ENCODE measurements around the gene APOC3. TPM values are rescaled to one million over a fixed set of nuclear protein-coding genes. Genes with fewer than 3 reads are reported as not detected.

The APOC3 gene
- total and polyA plus RNA-seq, 2 experiments from 2014 or later = not detected

DNA sequence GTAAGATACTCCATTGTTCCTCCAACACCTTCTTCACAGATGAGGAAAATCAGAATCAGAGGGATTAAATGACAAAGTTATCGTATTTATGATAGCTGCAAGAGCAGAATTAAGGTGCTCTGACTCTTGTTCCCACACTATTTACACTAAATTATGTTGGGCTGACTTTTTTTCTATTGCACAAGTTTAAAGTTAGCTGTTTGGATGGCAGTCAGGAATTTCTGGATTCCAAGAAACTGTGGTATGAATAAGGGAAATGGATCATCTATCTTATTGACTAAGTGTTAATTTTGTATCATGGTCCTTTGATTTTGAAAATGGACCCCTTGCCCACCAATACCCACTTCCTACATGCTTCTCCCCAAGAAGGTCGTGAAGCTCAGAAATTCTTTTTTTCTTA is 27.6 kb downstream of the APOC3 start (continued):
- TF ChIP-seq, protein P1, sequence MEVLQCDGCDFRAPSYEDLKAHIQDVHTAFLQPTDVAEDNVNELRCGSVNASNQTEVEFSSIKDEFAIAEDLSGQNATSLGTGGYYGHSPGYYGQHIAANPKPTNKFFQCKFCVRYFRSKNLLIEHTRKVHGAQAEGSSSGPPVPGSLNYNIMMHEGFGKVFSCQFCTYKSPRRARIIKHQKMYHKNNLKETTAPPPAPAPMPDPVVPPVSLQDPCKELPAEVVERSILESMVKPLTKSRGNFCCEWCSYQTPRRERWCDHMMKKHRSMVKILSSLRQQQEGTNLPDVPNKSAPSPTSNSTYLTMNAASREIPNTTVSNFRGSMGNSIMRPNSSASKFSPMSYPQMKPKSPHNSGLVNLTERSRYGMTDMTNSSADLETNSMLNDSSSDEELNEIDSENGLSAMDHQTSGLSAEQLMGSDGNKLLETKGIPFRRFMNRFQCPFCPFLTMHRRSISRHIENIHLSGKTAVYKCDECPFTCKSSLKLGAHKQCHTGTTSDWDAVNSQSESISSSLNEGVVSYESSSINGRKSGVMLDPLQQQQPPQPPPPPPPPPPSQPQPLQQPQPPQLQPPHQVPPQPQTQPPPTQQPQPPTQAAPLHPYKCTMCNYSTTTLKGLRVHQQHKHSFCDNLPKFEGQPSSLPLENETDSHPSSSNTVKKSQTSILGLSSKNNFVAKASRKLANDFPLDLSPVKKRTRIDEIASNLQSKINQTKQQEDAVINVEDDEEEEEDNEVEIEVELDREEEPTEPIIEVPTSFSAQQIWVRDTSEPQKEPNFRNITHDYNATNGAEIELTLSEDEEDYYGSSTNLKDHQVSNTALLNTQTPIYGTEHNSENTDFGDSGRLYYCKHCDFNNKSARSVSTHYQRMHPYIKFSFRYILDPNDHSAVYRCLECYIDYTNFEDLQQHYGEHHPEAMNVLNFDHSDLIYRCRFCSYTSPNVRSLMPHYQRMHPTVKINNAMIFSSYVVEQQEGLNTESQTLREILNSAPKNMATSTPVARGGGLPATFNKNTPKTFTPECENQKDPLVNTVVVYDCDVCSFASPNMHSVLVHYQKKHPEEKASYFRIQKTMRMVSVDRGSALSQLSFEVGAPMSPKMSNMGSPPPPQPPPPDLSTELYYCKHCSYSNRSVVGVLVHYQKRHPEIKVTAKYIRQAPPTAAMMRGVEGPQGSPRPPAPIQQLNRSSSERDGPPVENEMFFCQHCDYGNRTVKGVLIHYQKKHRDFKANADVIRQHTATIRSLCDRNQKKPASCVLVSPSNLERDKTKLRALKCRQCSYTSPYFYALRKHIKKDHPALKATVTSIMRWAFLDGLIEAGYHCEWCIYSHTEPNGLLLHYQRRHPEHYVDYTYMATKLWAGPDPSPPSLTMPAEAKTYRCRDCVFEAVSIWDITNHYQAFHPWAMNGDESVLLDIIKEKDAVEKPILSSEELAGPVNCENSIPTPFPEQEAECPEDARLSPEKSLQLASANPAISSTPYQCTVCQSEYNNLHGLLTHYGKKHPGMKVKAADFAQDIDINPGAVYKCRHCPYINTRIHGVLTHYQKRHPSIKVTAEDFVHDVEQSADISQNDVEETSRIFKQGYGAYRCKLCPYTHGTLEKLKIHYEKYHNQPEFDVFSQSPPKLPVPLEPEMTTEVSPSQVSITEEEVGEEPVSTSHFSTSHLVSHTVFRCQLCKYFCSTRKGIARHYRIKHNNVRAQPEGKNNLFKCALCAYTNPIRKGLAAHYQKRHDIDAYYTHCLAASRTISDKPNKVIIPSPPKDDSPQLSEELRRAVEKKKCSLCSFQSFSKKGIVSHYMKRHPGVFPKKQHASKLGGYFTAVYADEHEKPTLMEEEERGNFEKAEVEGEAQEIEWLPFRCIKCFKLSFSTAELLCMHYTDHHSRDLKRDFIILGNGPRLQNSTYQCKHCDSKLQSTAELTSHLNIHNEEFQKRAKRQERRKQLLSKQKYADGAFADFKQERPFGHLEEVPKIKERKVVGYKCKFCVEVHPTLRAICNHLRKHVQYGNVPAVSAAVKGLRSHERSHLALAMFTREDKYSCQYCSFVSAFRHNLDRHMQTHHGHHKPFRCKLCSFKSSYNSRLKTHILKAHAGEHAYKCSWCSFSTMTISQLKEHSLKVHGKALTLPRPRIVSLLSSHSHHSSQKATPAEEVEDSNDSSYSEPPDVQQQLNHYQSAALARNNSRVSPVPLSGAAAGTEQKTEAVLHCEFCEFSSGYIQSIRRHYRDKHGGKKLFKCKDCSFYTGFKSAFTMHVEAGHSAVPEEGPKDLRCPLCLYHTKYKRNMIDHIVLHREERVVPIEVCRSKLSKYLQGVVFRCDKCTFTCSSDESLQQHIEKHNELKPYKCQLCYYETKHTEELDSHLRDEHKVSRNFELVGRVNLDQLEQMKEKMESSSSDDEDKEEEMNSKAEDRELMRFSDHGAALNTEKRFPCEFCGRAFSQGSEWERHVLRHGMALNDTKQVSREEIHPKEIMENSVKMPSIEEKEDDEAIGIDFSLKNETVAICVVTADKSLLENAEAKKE (CRISPR knock-in tag; IDR thresholded peaks at IDR 0.05) = no peak
- TF ChIP-seq STAT1 (IDR thresholded peaks at IDR 0.05; ENCODE audit: unreplicated experiment) = no peak
- no peak for TF ChIP-seq EZH2phosphoT487 (IDR thresholded peaks at IDR 0.05; ENCODE audit: unreplicated experiment)
- TF ChIP-seq, protein P2, sequence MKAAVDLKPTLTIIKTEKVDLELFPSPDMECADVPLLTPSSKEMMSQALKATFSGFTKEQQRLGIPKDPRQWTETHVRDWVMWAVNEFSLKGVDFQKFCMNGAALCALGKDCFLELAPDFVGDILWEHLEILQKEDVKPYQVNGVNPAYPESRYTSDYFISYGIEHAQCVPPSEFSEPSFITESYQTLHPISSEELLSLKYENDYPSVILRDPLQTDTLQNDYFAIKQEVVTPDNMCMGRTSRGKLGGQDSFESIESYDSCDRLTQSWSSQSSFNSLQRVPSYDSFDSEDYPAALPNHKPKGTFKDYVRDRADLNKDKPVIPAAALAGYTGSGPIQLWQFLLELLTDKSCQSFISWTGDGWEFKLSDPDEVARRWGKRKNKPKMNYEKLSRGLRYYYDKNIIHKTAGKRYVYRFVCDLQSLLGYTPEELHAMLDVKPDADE (IDR thresholded peaks at IDR 0.05) = no peak
- no peak for TF ChIP-seq ZNF331 (CRISPR knock-in tag; IDR thresholded peaks at IDR 0.05; ENCODE audit: low read depth)

DNA sequence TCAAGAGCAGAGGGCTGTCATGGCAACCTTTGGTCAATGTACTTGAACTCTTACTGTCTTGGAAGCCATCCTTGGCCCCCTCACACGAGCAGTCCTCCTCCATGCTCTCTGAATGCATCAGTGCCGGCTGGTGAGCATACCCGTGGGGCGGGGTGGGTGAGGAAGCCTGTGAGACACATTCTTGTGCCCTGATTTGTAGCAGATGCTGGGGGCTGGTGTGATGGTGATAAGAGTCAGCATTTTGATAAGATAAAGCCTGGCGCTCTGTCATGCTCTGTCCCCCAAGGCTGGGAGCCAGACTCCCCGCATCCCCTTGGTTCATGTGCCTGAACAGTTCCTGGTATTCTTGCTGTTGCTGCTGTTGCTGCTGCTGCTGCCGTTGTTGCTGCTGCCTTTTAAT is 28.2 kb downstream of the APOC3 start:
- H3K36me3 ChIP-seq (ENCODE audit: insufficient read depth) = peaks cover 14% of the 10 kb centered on the region
- no peak overlapping the region for H3K27ac Mint-ChIP-seq
- H3K27me3 Mint-ChIP-seq (ENCODE audit: insufficient read depth, low read depth, poor library complexity) = peaks cover 2% of the 10 kb centered on the region
- TF ChIP-seq ZNF331 (CRISPR knock-in tag; IDR thresholded peaks at IDR 0.05; ENCODE audit: low read depth) (no peak), POLR2AphosphoS5 (IDR thresholded peaks at IDR 0.05; ENCODE audit: low read depth) (no peak)
- TF ChIP-seq, protein P1 (CRISPR knock-in tag; IDR thresholded peaks at IDR 0.05) = no peak

More for the DNA sequence above, 28.2 kb downstream of the APOC3 start:
- H3K4me2 ChIP-seq = no peak overlapping the region
- no peak overlapping the region for H3K27ac ChIP-seq (ENCODE audit: low read depth)
- DNase-seq (ENCODE audit: low spot score) (no peak), ATAC-seq (no peak)
- H3K4me1 ChIP-seq (ENCODE audit: insufficient read depth) = no peaks in the 10 kb centered on the region
- Mint-ChIP-seq H3K4me3 (no peak overlapping the region), H3K4me1 (no peaks in the 10 kb centered on the region), H3K9me3 (no peaks in the 10 kb centered on the region), H3K36me3 (ENCODE audit: low read depth) (peaks cover 20% of the 10 kb centered on the region)
- H3K9me2 ChIP-seq (ENCODE audit: insufficient read depth) = no peaks in the 10 kb centered on the region
- no peak overlapping the region for H2AFZ ChIP-seq
- no peaks in the 10 kb centered on the region for H3K79me2 ChIP-seq (replicated peaks; ENCODE audit: insufficient read depth)
- H4K20me1 ChIP-seq (replicated peaks; ENCODE audit: insufficient read depth) = no peaks in the 10 kb centered on the region
- no peaks in the 10 kb centered on the region for H3K27me3 ChIP-seq (ENCODE audit: insufficient read depth)
- H3F3A ChIP-seq (replicated peaks; ENCODE audit: low read depth) = no peaks in the 10 kb centered on the region
- H3K4me3 ChIP-seq = no peak overlapping the region

All from GM23338 (cell line).